B cell (primary cell): ENCODE measurements around the gene ZNF714.
"Not testable (repeated sequence)": the region's sequence is repeated elsewhere in the genome, so short reads cannot be mapped to it uniquely, and the experiment has no call there.

Experiments used
- CTCF ChIP-seq: fragments of 200-600 bp; IDR thresholded peaks from one replicate; pipeline ENCODE4 v1.8.0; 2022; ENCODE audit warnings: antibody characterized with exemption, mild to moderate bottlenecking
- EZH2 ChIP-seq: IDR thresholded peaks from 2 replicates; pipeline ENCODE4 v1.6.1; 2012; ENCODE audit warnings: borderline replicate concordance, low read depth, mild to moderate bottlenecking, moderate library complexity, low read length; ENCODE audit not compliant: insufficient read depth, poor library complexity, severe bottlenecking

GRCh38 chr19:21141006-21141405 lies 59.0 kb downstream of the ZNF714 start:
- not testable (repeated sequence) for TF ChIP-seq CTCF, EZH2
